Body of pancreas (tissue), 4 donors: Measurements from ENCODE around the gene OR2T6.

Experiments
- POLR2A ChIP-seq, 3 donors: fragments of 450-650 bp; IDR thresholded peaks; one replicate each; pipeline ENCODE4 v1.6.1; 2016; ENCODE audit warnings: antibody characterized with exemption in 3 of 3, mild to moderate bottlenecking in 2 of 3
- TF ChIP-seq, protein P1 (sequence below), 7 experiments: fragments of 450-650 bp in 4 of 7; fragments of 200-600 bp in 3 of 7; sonication (generic) in 3 of 7; IDR thresholded peaks; one replicate each; pipeline ENCODE4 v1.5.1; 2016 to 2019; ENCODE audit warnings: antibody characterized with exemption in 7 of 7

DNA sequence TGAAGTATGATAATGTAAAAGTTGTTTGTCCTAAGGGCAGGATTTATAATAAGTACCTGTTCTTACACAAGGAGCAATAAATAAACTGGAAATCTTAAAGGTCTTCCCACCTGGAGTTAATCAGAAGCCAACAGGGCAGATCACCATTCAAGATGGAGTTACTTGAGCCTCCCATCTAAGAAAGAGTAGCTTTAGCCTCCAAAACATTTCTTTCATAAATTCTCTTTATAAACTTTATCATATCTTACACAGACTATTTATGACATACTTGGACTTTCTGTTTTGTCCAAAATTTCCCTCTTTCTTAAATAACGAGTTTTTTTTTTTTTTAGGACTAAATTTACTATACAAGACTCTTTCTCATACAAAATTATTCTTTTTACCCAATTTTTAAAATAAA lies 45.8 kb downstream of the OR2T6 start:
- no peak for TF ChIP-seq POLR2A (IDR thresholded peaks at IDR 0.05)
- TF ChIP-seq, protein P1, sequence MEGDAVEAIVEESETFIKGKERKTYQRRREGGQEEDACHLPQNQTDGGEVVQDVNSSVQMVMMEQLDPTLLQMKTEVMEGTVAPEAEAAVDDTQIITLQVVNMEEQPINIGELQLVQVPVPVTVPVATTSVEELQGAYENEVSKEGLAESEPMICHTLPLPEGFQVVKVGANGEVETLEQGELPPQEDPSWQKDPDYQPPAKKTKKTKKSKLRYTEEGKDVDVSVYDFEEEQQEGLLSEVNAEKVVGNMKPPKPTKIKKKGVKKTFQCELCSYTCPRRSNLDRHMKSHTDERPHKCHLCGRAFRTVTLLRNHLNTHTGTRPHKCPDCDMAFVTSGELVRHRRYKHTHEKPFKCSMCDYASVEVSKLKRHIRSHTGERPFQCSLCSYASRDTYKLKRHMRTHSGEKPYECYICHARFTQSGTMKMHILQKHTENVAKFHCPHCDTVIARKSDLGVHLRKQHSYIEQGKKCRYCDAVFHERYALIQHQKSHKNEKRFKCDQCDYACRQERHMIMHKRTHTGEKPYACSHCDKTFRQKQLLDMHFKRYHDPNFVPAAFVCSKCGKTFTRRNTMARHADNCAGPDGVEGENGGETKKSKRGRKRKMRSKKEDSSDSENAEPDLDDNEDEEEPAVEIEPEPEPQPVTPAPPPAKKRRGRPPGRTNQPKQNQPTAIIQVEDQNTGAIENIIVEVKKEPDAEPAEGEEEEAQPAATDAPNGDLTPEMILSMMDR (IDR thresholded peaks at IDR 0.05): no peak
